Mammary epithelial cell (primary cell): ENCODE measurements around the gene TMEM203.

ENCODE experiments used
- EZH2 ChIP-seq: IDR thresholded peaks from 2 replicates; pipeline ENCODE4 v1.6.1; 2012; ENCODE audit warnings: low read length, inconsistent platforms, borderline replicate concordance
- TF ChIP-seq, protein P1 (sequence below), 2 donors: IDR thresholded peaks in 1 of 2; conservative IDR thresholded peaks in 1 of 2; 2 replicates each; pipeline ENCODE4 v1.5.1; 2011 to 2012; ENCODE audit warnings: inconsistent platforms in 2 of 2, low read length in 2 of 2, mild to moderate bottlenecking in 2 of 2, control low read depth in 1 of 2, low read depth in 1 of 2; ENCODE audit not compliant: insufficient read depth in 1 of 2; ENCODE audit errors: extremely low read depth in 1 of 2

- TF ChIP-seq, protein P1, sequence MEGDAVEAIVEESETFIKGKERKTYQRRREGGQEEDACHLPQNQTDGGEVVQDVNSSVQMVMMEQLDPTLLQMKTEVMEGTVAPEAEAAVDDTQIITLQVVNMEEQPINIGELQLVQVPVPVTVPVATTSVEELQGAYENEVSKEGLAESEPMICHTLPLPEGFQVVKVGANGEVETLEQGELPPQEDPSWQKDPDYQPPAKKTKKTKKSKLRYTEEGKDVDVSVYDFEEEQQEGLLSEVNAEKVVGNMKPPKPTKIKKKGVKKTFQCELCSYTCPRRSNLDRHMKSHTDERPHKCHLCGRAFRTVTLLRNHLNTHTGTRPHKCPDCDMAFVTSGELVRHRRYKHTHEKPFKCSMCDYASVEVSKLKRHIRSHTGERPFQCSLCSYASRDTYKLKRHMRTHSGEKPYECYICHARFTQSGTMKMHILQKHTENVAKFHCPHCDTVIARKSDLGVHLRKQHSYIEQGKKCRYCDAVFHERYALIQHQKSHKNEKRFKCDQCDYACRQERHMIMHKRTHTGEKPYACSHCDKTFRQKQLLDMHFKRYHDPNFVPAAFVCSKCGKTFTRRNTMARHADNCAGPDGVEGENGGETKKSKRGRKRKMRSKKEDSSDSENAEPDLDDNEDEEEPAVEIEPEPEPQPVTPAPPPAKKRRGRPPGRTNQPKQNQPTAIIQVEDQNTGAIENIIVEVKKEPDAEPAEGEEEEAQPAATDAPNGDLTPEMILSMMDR (conservative IDR thresholded peaks at IDR 0.05 in 1 of 2, IDR thresholded peaks at IDR 0.05 in 1 of 2; ENCODE audit: extremely low read depth in 1 of 2, insufficient read depth in 1 of 2, low read depth in 1 of 2, low read length in 2 of 2): no peak
- TF ChIP-seq EZH2: no peak
Measured at GRCh38 chr9:137195525-137196220, 9.8 kb downstream of the TMEM203 start.
